HepG2 (cell line): ENCODE data around the gene HAGH. TPM values are rescaled to one million over a fixed set of nuclear protein-coding genes. Genes with fewer than 3 reads are reported as not detected.

Source experiments
- AHR ChIP-seq: IDR thresholded peaks from 2 replicates; pipeline ENCODE4 v1.6.1; 2018; ENCODE audit warnings: missing genetic modification reagents, missing compliant biosample characterization
- BCL6 ChIP-seq: IDR thresholded peaks from 2 replicates; pipeline ENCODE4 v1.6.1; 2016; ENCODE audit warnings: missing genetic modification reagents, missing compliant biosample characterization
- ZEB1 ChIP-seq: IDR thresholded peaks from 2 replicates; pipeline ENCODE4 v1.6.1; 2012; ENCODE audit warnings: mild to moderate bottlenecking, low read depth, inconsistent platforms; ENCODE audit not compliant: insufficient replicate concordance
- ZNF607 ChIP-seq: sonication (generic); formaldehyde crosslinking; IDR thresholded peaks from 2 replicates; pipeline ENCODE4 v1.5.1; 2020; ENCODE audit warnings: missing genetic modification reagents, mild to moderate bottlenecking, borderline replicate concordance
- polyA plus RNA-seq, 8 experiments: library from polyadenylated mRNA; depleted of rRNA in 3 of 8; stranded (reverse) in 7 of 8; unstranded in 1 of 8; fragments of >200 nt; fragmentation: Illumina TruSeq in 4 of 8; extraction: Trizol in 4 of 8; gene quantifications; 2 replicates each; pipeline versions ENCODE4 v1.2.1 to v1.2.3, GENCODE V29; 2011 to 2016; ENCODE audit warnings: low read depth in 4 of 8, missing spikeins in 1 of 8, mixed read lengths in 1 of 8; ENCODE audit not compliant: insufficient read depth in 1 of 8
- total RNA-seq, 5 experiments: library from RNA; depleted of rRNA; stranded (reverse); fragments of >200 nt; fragmentation: Illumina TruSeq; extraction: Trizol; gene quantifications; 2 replicates each; pipeline ENCODE4 v1.2.3, GENCODE V29; 2016; ENCODE audit warnings: low read depth in 1 of 5
- TF ChIP-seq, protein P1 (sequence below): sonication (generic); formaldehyde crosslinking; IDR thresholded peaks from 2 replicates; pipeline ENCODE4 v1.4.0; 2020; ENCODE audit warnings: missing genetic modification reagents, mild to moderate bottlenecking, borderline replicate concordance
- TF ChIP-seq, protein P2 (sequence below): sonication (generic); formaldehyde crosslinking; IDR thresholded peaks from 2 replicates; pipeline ENCODE4 v1.5.0; 2020; ENCODE audit warnings: mild to moderate bottlenecking, missing genetic modification reagents
- TF ChIP-seq, protein P3 (sequence below): sonication (generic); formaldehyde crosslinking; IDR thresholded peaks from 2 replicates; pipeline ENCODE4 v1.5.0; 2020; ENCODE audit warnings: missing genetic modification reagents, mild to moderate bottlenecking, borderline replicate concordance
- TF ChIP-seq, protein P4 (sequence below), 2 experiments: fragments of 450-650 bp in 1 of 2; sonication (generic) in 1 of 2; formaldehyde crosslinking in 1 of 2; IDR thresholded peaks; 2 replicates each; pipeline versions ENCODE4 v1.6.1 to v1.8.0; 2016 to 2022; ENCODE audit warnings: antibody characterized with exemption in 1 of 2, mild to moderate bottlenecking in 1 of 2, missing genetic modification reagents in 1 of 2
- TF ChIP-seq, protein P5 (sequence below): sonication (generic); formaldehyde crosslinking; IDR thresholded peaks from 2 replicates; pipeline ENCODE4 v1.4.0; 2020; ENCODE audit warnings: missing genetic modification reagents

HAGH gene
- total and polyA plus RNA-seq, 2 of the 13 experiments (the other 11 are each of a cell fraction or from before 2014, with no cell fraction given) = 70.4 to 95.4 TPM

DNA sequence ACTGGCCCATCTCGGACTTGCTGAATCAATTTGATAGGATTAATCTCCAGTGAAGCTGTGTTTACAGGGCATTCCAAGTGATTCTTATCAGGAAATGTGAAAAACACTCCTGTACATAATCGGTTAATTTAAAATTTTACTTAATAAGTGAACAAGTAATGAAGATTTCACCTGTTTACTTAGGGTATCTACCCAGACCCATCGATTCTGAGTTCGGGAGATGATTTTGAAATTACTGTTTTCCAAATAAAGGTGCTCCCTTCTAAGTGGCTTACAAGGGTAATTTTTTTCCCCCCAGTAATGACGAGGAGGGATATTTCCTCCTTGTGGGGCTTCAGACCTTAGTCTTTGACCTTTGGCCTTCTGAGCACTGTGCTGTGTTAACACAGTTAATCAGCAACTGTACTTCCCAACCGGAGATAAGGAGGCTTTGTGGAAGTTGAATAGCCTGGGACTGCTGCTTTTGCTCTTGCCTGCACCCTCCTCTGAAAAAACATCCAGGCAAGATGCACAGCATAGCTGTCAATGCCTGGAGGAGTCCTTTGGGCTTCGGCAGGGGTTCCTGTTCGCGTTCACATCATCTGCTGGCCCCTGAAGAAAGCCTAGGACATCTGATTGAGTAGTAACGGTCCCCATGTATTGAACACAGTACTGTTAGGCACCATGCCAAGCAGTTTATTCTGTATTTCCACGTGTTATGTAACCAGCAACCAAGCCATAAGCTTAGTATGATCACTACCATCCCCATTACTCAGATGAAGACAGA, 2.2 kb upstream of the HAGH start (continued):
- TF ChIP-seq, protein P1, sequence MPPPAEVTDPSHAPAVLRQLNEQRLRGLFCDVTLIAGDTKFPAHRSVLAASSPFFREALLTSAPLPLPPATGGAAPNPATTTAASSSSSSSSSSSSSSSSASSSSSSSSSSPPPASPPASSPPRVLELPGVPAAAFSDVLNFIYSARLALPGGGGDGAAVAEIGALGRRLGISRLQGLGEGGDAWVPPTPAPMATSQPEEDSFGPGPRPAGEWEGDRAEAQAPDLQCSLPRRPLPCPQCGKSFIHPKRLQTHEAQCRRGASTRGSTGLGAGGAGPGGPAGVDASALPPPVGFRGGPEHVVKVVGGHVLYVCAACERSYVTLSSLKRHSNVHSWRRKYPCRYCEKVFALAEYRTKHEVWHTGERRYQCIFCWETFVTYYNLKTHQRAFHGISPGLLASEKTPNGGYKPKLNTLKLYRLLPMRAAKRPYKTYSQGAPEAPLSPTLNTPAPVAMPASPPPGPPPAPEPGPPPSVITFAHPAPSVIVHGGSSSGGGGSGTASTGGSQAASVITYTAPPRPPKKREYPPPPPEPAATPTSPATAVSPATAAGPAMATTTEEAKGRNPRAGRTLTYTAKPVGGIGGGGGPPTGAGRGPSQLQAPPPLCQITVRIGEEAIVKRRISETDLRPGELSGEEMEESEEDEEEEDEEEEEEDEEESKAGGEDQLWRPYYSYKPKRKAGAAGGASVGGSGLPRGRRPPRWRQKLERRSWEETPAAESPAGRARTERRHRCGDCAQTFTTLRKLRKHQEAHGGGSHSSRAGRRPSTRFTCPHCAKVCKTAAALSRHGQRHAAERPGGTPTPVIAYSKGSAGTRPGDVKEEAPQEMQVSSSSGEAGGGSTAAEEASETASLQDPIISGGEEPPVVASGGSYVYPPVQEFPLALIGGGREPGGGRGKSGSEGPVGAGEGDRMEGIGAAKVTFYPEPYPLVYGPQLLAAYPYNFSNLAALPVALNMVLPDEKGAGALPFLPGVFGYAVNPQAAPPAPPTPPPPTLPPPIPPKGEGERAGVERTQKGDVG (CRISPR knock-in tag) = no peak
- TF ChIP-seq, protein P2, sequence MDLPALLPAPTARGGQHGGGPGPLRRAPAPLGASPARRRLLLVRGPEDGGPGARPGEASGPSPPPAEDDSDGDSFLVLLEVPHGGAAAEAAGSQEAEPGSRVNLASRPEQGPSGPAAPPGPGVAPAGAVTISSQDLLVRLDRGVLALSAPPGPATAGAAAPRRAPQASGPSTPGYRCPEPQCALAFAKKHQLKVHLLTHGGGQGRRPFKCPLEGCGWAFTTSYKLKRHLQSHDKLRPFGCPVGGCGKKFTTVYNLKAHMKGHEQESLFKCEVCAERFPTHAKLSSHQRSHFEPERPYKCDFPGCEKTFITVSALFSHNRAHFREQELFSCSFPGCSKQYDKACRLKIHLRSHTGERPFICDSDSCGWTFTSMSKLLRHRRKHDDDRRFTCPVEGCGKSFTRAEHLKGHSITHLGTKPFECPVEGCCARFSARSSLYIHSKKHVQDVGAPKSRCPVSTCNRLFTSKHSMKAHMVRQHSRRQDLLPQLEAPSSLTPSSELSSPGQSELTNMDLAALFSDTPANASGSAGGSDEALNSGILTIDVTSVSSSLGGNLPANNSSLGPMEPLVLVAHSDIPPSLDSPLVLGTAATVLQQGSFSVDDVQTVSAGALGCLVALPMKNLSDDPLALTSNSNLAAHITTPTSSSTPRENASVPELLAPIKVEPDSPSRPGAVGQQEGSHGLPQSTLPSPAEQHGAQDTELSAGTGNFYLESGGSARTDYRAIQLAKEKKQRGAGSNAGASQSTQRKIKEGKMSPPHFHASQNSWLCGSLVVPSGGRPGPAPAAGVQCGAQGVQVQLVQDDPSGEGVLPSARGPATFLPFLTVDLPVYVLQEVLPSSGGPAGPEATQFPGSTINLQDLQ = no peak
- TF ChIP-seq, protein P3, sequence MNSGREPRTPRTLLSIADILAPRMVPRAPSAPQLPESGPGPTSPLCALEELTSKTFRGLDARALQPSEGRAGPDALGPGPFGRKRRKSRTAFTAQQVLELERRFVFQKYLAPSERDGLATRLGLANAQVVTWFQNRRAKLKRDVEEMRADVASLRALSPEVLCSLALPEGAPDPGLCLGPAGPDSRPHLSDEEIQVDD (CRISPR knock-in tag) = no peak
- TF ChIP-seq BCL6 (peak; percentile 41; the same call in 1 of the 2 replicates), ZEB1 (no peak), ZNF607 (CRISPR knock-in tag) (no peak), AHR (no peak)
- TF ChIP-seq, protein P4, sequence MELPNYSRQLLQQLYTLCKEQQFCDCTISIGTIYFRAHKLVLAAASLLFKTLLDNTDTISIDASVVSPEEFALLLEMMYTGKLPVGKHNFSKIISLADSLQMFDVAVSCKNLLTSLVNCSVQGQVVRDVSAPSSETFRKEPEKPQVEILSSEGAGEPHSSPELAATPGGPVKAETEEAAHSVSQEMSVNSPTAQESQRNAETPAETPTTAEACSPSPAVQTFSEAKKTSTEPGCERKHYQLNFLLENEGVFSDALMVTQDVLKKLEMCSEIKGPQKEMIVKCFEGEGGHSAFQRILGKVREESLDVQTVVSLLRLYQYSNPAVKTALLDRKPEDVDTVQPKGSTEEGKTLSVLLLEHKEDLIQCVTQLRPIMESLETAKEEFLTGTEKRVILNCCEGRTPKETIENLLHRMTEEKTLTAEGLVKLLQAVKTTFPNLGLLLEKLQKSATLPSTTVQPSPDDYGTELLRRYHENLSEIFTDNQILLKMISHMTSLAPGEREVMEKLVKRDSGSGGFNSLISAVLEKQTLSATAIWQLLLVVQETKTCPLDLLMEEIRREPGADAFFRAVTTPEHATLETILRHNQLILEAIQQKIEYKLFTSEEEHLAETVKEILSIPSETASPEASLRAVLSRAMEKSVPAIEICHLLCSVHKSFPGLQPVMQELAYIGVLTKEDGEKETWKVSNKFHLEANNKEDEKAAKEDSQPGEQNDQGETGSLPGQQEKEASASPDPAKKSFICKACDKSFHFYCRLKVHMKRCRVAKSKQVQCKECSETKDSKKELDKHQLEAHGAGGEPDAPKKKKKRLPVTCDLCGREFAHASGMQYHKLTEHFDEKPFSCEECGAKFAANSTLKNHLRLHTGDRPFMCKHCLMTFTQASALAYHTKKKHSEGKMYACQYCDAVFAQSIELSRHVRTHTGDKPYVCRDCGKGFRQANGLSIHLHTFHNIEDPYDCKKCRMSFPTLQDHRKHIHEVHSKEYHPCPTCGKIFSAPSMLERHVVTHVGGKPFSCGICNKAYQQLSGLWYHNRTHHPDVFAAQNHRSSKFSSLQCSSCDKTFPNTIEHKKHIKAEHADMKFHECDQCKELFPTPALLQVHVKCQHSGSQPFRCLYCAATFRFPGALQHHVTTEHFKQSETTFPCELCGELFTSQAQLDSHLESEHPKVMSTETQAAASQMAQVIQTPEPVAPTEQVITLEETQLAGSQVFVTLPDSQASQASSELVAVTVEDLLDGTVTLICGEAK (IDR thresholded peaks at IDR 0.05) = no peak
- TF ChIP-seq, protein P4 (CRISPR knock-in tag; IDR thresholded peaks at IDR 0.05) = peak; percentile 42; the same call in 1 of the 2 replicates
- TF ChIP-seq, protein P5, sequence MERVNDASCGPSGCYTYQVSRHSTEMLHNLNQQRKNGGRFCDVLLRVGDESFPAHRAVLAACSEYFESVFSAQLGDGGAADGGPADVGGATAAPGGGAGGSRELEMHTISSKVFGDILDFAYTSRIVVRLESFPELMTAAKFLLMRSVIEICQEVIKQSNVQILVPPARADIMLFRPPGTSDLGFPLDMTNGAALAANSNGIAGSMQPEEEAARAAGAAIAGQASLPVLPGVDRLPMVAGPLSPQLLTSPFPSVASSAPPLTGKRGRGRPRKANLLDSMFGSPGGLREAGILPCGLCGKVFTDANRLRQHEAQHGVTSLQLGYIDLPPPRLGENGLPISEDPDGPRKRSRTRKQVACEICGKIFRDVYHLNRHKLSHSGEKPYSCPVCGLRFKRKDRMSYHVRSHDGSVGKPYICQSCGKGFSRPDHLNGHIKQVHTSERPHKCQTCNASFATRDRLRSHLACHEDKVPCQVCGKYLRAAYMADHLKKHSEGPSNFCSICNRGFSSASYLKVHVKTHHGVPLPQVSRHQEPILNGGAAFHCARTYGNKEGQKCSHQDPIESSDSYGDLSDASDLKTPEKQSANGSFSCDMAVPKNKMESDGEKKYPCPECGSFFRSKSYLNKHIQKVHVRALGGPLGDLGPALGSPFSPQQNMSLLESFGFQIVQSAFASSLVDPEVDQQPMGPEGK = peak; percentile 93
